ENCODE measurements around the gene AKAP13. TPM values are rescaled to one million over a fixed set of nuclear protein-coding genes. Genes with fewer than 3 reads are reported as not detected.

Gene AKAP13
- polyA plus RNA-seq, 2 of the 4 experiments (the other 2 are of a cell fraction) = 20.4 to 28.8 TPM

- TF ChIP-seq POLR2AphosphoS2 (conservative IDR thresholded peaks at IDR 0.05; ENCODE audit: low read length) = no peak
- TF ChIP-seq E2F6 (IDR thresholded peaks at IDR 0.05; ENCODE audit: borderline replicate concordance, low read depth) = no peak
- no peak for TF ChIP-seq SREBF2 (IDR thresholded peaks at IDR 0.05)
- TF ChIP-seq, protein P1, sequence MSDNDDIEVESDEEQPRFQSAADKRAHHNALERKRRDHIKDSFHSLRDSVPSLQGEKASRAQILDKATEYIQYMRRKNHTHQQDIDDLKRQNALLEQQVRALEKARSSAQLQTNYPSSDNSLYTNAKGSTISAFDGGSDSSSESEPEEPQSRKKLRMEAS (IDR thresholded peaks at IDR 0.05) = no peak
- no peak for TF ChIP-seq MYC (IDR thresholded peaks at IDR 0.05; ENCODE audit: borderline replicate concordance, low read length)
- no peak for TF ChIP-seq TFCP2L1 (CRISPR knock-in tag; IDR thresholded peaks at IDR 0.05)
These were observed 311.2 kb downstream of the AKAP13 start (continued) for GRCh38 chr15:85691350-85692240.

GRCh38 chr15:85692321-85692720, 311.9 kb downstream of the AKAP13 start:
- H3K9me3 ChIP-seq = no peaks in the 10 kb centered on the region
- H3K4me3 ChIP-seq = no peak overlapping the region
- FAIRE-seq (no peak), DNase-seq (ENCODE audit: low read depth in 1 of 2, low spot score in 1 of 2) (no peak), ATAC-seq (no peak)
- H3K27ac ChIP-seq = no peak overlapping the region
- no peak overlapping the region for H3K4me2 ChIP-seq
- CTCF ChIA-PET = interaction anchor here (1.0 to 1.5 kb wide), 3 partner anchors 10 to 396 kb away, joined by 3 to 7 read pairs (median 4); no protein-coding TSS in a partner anchor
- H3K4me1 ChIP-seq = no peaks in the 10 kb centered on the region
- 94% methylated on average over 6 of the region's 6 CpGs for WGBS (ENCODE audit: missing lambda C conversion rate)
- POLR2A ChIA-PET = no interaction called here
- TF ChIP-seq KDM1A (IDR thresholded peaks at IDR 0.05; ENCODE audit: low read depth) = no peak
- TF ChIP-seq, protein P2, sequence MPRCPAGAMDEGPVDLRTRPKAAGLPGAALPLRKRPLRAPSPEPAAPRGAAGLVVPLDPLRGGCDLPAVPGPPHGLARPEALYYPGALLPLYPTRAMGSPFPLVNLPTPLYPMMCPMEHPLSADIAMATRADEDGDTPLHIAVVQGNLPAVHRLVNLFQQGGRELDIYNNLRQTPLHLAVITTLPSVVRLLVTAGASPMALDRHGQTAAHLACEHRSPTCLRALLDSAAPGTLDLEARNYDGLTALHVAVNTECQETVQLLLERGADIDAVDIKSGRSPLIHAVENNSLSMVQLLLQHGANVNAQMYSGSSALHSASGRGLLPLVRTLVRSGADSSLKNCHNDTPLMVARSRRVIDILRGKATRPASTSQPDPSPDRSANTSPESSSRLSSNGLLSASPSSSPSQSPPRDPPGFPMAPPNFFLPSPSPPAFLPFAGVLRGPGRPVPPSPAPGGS (IDR thresholded peaks at IDR 0.05) = no peak
- no peak for TF ChIP-seq ZNF302 (CRISPR knock-in tag; IDR thresholded peaks at IDR 0.05)
- TF ChIP-seq HOXB5 (CRISPR knock-in tag; IDR thresholded peaks at IDR 0.05) = no peak

GRCh38 chr15:85692873-85693272, 312.5 kb downstream of the AKAP13 start:
- H3K4me1 ChIP-seq = no peaks in the 10 kb centered on the region
- 94% methylated on average over 5 of the region's 5 CpGs for WGBS (ENCODE audit: missing lambda C conversion rate)
- no peak for TF ChIP-seq EP300 (IDR thresholded peaks at IDR 0.05)
- no peak for TF ChIP-seq RNF2 (IDR thresholded peaks at IDR 0.05; ENCODE audit: borderline replicate concordance, low read depth)
- no peak for TF ChIP-seq GATA3 (IDR thresholded peaks at IDR 0.05; ENCODE audit: borderline replicate concordance)
- TF ChIP-seq BHLHE40 (IDR thresholded peaks at IDR 0.05; ENCODE audit: low read depth, low read length) = no peak
- no peak for TF ChIP-seq JUN (IDR thresholded peaks at IDR 0.05)
- DNase-seq (ENCODE audit: low read depth in 1 of 2, low spot score in 1 of 2) (no peak), ATAC-seq (no peak), FAIRE-seq (no peak)
- no peak overlapping the region for H3K4me3 ChIP-seq
- no peak overlapping the region for H3K4me2 ChIP-seq
- no peak overlapping the region for H3K27ac ChIP-seq
- ChIA-PET CTCF (interaction anchor here (0.6 to 1.5 kb wide), 6 partner anchors 10 to 396 kb away, joined by 3 to 7 read pairs (median 3); no protein-coding TSS in a partner anchor), POLR2A (no interaction called here)
- H3K9me3 ChIP-seq = no peaks in the 10 kb centered on the region

DNA sequence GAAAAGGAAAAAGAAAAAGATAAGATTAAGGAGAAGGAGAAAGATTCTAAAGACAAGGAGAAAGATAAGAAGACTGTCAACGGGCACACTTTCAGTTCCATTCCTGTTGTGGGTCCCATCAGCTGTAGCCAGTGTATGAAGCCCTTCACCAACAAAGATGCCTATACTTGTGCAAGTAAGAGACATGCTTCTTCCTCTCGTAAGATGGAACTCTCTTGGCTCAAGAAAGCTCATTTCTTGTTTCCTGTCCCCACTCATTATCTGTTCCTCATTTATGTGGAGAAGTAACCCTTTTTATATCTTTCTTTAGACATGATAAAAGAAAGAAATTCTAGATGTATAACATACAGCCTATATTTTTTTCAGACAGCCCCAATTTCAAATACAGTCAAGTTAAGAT, 312.9 kb downstream of the AKAP13 start:
- H3K4me1 ChIP-seq = no peaks in the 10 kb centered on the region
- TF ChIP-seq, protein P3, sequence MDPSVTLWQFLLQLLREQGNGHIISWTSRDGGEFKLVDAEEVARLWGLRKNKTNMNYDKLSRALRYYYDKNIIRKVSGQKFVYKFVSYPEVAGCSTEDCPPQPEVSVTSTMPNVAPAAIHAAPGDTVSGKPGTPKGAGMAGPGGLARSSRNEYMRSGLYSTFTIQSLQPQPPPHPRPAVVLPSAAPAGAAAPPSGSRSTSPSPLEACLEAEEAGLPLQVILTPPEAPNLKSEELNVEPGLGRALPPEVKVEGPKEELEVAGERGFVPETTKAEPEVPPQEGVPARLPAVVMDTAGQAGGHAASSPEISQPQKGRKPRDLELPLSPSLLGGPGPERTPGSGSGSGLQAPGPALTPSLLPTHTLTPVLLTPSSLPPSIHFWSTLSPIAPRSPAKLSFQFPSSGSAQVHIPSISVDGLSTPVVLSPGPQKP (IDR thresholded peaks at IDR 0.05; ENCODE audit: low read depth, low read length) = no peak
- no peak for TF ChIP-seq HDAC2 (IDR thresholded peaks at IDR 0.05)
- no peak for TF ChIP-seq POLR2AphosphoS2 (conservative IDR thresholded peaks at IDR 0.05; ENCODE audit: low read length)
- no peak for TF ChIP-seq CHD4 (IDR thresholded peaks at IDR 0.05; ENCODE audit: borderline replicate concordance)
- no peak for TF ChIP-seq E2F6 (IDR thresholded peaks at IDR 0.05; ENCODE audit: borderline replicate concordance, low read depth)
- no peak for TF ChIP-seq SREBF2 (IDR thresholded peaks at IDR 0.05)
- TF ChIP-seq RFX5 (IDR thresholded peaks at IDR 0.05) = no peak
- TF ChIP-seq, protein P4, sequence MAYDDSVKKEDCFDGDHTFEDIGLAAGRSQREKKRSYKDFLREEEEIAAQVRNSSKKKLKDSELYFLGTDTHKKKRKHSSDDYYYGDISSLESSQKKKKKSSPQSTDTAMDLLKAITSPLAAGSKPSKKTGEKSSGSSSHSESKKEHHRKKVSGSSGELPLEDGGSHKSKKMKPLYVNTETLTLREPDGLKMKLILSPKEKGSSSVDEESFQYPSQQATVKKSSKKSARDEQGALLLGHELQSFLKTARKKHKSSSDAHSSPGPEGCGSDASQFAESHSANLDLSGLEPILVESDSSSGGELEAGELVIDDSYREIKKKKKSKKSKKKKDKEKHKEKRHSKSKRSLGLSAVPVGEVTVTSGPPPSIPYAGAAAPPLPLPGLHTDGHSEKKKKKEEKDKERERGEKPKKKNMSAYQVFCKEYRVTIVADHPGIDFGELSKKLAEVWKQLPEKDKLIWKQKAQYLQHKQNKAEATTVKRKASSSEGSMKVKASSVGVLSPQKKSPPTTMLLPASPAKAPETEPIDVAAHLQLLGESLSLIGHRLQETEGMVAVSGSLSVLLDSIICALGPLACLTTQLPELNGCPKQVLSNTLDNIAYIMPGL (CRISPR knock-in tag; IDR thresholded peaks at IDR 0.05; ENCODE audit: borderline replicate concordance) = no peak

More for the DNA sequence above, 312.9 kb downstream of the AKAP13 start:
- FAIRE-seq (no peak), DNase-seq (ENCODE audit: low read depth in 1 of 2, low spot score in 1 of 2) (no peak), ATAC-seq (no peak)
- Histone ChIP-seq H3K27ac (no peak overlapping the region), H3K4me2 (no peak overlapping the region), H3K9me3 (no peaks in the 10 kb centered on the region), H3K4me3 (no peak overlapping the region)
- ChIA-PET POLR2A (no interaction called here), CTCF (interaction anchor here (0.6 to 1.5 kb wide), 6 partner anchors 11 to 397 kb away, joined by 3 to 7 read pairs (median 3); no protein-coding TSS in a partner anchor)
- WGBS (ENCODE audit: missing lambda C conversion rate) = 87% methylated on average over 2 of the region's 2 CpGs
